SW480 (cell line): ENCODE measurements around the gene CCDC40.

Source experiments
- DNase-seq: peaks from one replicate; pipeline ENCODE4 v3.0.0-alpha.2; 2016; ENCODE audit warnings: low spot score

The CCDC40 gene

GRCh38 chr17:80000136-80000535 is 36.3 kb upstream of the CCDC40 start:
- no peak for DNase-seq

GRCh38 chr17:80000981-80001775 is 35.3 kb upstream of the CCDC40 start:
- no peak for DNase-seq

- no peak for DNase-seq
Observed at GRCh38 chr17:80002070-80002641, 34.3 kb upstream of the CCDC40 start.

GRCh38 chr17:80002690-80003490 is 33.6 kb upstream of the CCDC40 start:
- DNase-seq, result no peak

- DNase-seq, result no peak
Observed at GRCh38 chr17:80003969-80004368, 32.5 kb upstream of the CCDC40 start.

GRCh38 chr17:80005360-80006338 is 30.8 kb upstream of the CCDC40 start:
- DNase-seq, result peak; percentile 49

- DNase-seq, result no peak
Observed at GRCh38 chr17:80006339-80006720, 30.1 kb upstream of the CCDC40 start.

- no peak for DNase-seq
Observed at GRCh38 chr17:80006811-80007752, 29.4 kb upstream of the CCDC40 start.

- DNase-seq, result no peak
Observed at GRCh38 chr17:80007939-80008338, 28.5 kb upstream of the CCDC40 start.

GRCh38 chr17:80008383-80008840 is 28.0 kb upstream of the CCDC40 start:
- DNase-seq, result peak; percentile 46

GRCh38 chr17:80008848-80009247 is 27.6 kb upstream of the CCDC40 start:
- no peak for DNase-seq

GRCh38 chr17:80009391-80010282 is 26.8 kb upstream of the CCDC40 start:
- DNase-seq, result no peak

- no peak for DNase-seq
Observed at GRCh38 chr17:80010283-80010858, 26.1 kb upstream of the CCDC40 start.

GRCh38 chr17:80011989-80012555 is 24.4 kb upstream of the CCDC40 start:
- DNase-seq, result no peak

GRCh38 chr17:80012765-80013741 is 23.4 kb upstream of the CCDC40 start:
- DNase-seq, result no peak

GRCh38 chr17:80017226-80018010 is 19.0 kb upstream of the CCDC40 start:
- no peak for DNase-seq
